SH-SY5Y (cell line): ENCODE results near the gene NGEF.

Experiments
- GATA2 ChIP-seq: IDR thresholded peaks from 2 replicates; pipeline ENCODE4 v1.6.1; 2011; ENCODE audit warnings: mild to moderate bottlenecking, low read depth, low read length
- GATA3 ChIP-seq: IDR thresholded peaks from 2 replicates; pipeline ENCODE4 v1.6.1; 2011; ENCODE audit warnings: low read depth, mild to moderate bottlenecking, low read length, moderate library complexity

GRCh38 chr2:232979871-232980461 lies 33.1 kb downstream of the NGEF start:
- TF ChIP-seq GATA3 (no peak), GATA2 (no peak)
